GM12878 (cell line): ENCODE results near the gene SNF8. TPM values are rescaled to one million over a fixed set of nuclear protein-coding genes. Genes with fewer than 3 reads are reported as not detected.
A peak's percentile ranks its signal among the peaks of the same experiment; 100 is the strongest.

ENCODE experiments used
- BHLHE40 ChIP-seq, 2 experiments: fragments of 450-650 bp in 1 of 2; IDR thresholded peaks; 2 replicates each; pipeline ENCODE4 v1.6.1; 2011 to 2017; ENCODE audit warnings: low read depth in 2 of 2, borderline replicate concordance in 1 of 2, improper control_type of control experiment in 1 of 2, low read length in 1 of 2, mild to moderate bottlenecking in 1 of 2
- BMI1 ChIP-seq: fragments of 450-650 bp; IDR thresholded peaks from 2 replicates; pipeline ENCODE4 v1.6.1; 2016; ENCODE audit warnings: mild to moderate bottlenecking, moderate library complexity, borderline replicate concordance
- CBX3 ChIP-seq: fragments of 200-600 bp; sonication (generic); IDR thresholded peaks from 2 replicates; pipeline ENCODE4 v1.6.1; 2016; ENCODE audit warnings: low read depth, borderline replicate concordance
- CHD4 ChIP-seq: fragments of 200-600 bp; sonication (generic); IDR thresholded peaks from 2 replicates; pipeline ENCODE4 v1.6.1; 2016; ENCODE audit warnings: mild to moderate bottlenecking
- MXI1 ChIP-seq: fragments of 150-350 bp; IDR thresholded peaks from 2 replicates; pipeline ENCODE4 v1.6.1; 2011; ENCODE audit warnings: low read depth, mild to moderate bottlenecking, inconsistent platforms, low read length, improper control_type of control experiment
- NFYB ChIP-seq: IDR thresholded peaks from 2 replicates; pipeline ENCODE4 v1.6.1; 2011; ENCODE audit warnings: low read depth, mild to moderate bottlenecking, low read length, improper control_type of control experiment, moderate library complexity; ENCODE audit not compliant: insufficient read depth
- NR2C2 ChIP-seq: IDR thresholded peaks from 2 replicates; pipeline ENCODE4 v1.6.1; 2011; ENCODE audit warnings: borderline replicate concordance, low read depth; ENCODE audit not compliant: control insufficient read depth, insufficient read length
- SRF ChIP-seq, 2 experiments: IDR thresholded peaks; 2 replicates each; pipeline ENCODE4 v1.6.1; 2011; ENCODE audit warnings: low read depth in 2 of 2, low read length in 2 of 2, mild to moderate bottlenecking in 1 of 2, moderate library complexity in 1 of 2
- WRNIP1 ChIP-seq: IDR thresholded peaks from 2 replicates; pipeline ENCODE4 v1.6.1; 2011; ENCODE audit warnings: low read depth, low read length, improper control_type of control experiment, borderline replicate concordance
- ZBTB33 ChIP-seq: fragments of 450-650 bp; IDR thresholded peaks from 2 replicates; pipeline ENCODE4 v1.6.1; 2017; ENCODE audit warnings: mild to moderate bottlenecking
- ZBTB4 ChIP-seq: fragments of 450-650 bp; formaldehyde crosslinking; IDR thresholded peaks from 2 replicates; pipeline ENCODE4 v1.4.0; 2022; ENCODE audit warnings: mild to moderate bottlenecking, moderate library complexity
- ZZZ3 ChIP-seq: IDR thresholded peaks from 2 replicates; pipeline ENCODE4 v1.6.1; 2011; ENCODE audit warnings: low read depth; ENCODE audit not compliant: control insufficient read depth, insufficient read length
- polyA plus RNA-seq, 11 experiments: library from polyadenylated mRNA; depleted of rRNA in 4 of 11; unstranded in 6 of 11; stranded (reverse) in 5 of 11; fragments of >200 nt; fragmentation: Nextera tagmentation in 4 of 11; fragmentation: Illumina TruSeq in 1 of 11; extraction: Ambion mirVana in 4 of 11; extraction: Trizol in 1 of 11; gene quantifications; 1 replicate in 1 of 11; 2 replicates in 10 of 11; pipeline versions ENCODE4 v1.2.1 to v1.2.3, GENCODE V29; 2011 to 2016; ENCODE audit warnings: inconsistent platforms in 2 of 11, missing spikeins in 2 of 11, low read depth in 1 of 11
- total RNA-seq, 4 experiments: library from RNA; depleted of rRNA in 3 of 4; stranded (reverse); fragments of >200 nt in 3 of 4; fragmentation: Illumina TruSeq in 1 of 4; extraction: Trizol in 1 of 4; gene quantifications; 2 replicates each; pipeline versions ENCODE4 v1.2.1 to v1.2.3, GENCODE V29; 2013 to 2021
- TF ChIP-seq, protein P1 (sequence below): IDR thresholded peaks from 2 replicates; pipeline ENCODE4 v1.6.1; 2012; ENCODE audit warnings: mild to moderate bottlenecking, low read depth, low read length
- TF ChIP-seq, protein P2 (sequence below): IDR thresholded peaks from 2 replicates; pipeline ENCODE4 v1.6.1; 2012; ENCODE audit warnings: low read depth, low read length, improper control_type of control experiment
- TF ChIP-seq, protein P3 (sequence below), 3 experiments: IDR thresholded peaks in 2 of 3; conservative IDR thresholded peaks in 1 of 3; 2 replicates each; pipeline ENCODE4 v1.5.1; 2011; ENCODE audit warnings: low read depth in 3 of 3, low read length in 3 of 3, mild to moderate bottlenecking in 3 of 3, control low read depth in 2 of 3, moderate library complexity in 2 of 3, inconsistent platforms in 1 of 3, mixed read lengths in 1 of 3; ENCODE audit not compliant: control insufficient read depth in 2 of 3, insufficient read depth in 1 of 3; ENCODE audit errors: extremely low read depth in 1 of 3

The SNF8 gene
- total and polyA plus RNA-seq, 10 of the 15 experiments (the other 5 are each of a cell fraction or from before 2014, with no cell fraction given) = 6.1 to 228 (median 95.6) TPM

- TF ChIP-seq, protein P1, sequence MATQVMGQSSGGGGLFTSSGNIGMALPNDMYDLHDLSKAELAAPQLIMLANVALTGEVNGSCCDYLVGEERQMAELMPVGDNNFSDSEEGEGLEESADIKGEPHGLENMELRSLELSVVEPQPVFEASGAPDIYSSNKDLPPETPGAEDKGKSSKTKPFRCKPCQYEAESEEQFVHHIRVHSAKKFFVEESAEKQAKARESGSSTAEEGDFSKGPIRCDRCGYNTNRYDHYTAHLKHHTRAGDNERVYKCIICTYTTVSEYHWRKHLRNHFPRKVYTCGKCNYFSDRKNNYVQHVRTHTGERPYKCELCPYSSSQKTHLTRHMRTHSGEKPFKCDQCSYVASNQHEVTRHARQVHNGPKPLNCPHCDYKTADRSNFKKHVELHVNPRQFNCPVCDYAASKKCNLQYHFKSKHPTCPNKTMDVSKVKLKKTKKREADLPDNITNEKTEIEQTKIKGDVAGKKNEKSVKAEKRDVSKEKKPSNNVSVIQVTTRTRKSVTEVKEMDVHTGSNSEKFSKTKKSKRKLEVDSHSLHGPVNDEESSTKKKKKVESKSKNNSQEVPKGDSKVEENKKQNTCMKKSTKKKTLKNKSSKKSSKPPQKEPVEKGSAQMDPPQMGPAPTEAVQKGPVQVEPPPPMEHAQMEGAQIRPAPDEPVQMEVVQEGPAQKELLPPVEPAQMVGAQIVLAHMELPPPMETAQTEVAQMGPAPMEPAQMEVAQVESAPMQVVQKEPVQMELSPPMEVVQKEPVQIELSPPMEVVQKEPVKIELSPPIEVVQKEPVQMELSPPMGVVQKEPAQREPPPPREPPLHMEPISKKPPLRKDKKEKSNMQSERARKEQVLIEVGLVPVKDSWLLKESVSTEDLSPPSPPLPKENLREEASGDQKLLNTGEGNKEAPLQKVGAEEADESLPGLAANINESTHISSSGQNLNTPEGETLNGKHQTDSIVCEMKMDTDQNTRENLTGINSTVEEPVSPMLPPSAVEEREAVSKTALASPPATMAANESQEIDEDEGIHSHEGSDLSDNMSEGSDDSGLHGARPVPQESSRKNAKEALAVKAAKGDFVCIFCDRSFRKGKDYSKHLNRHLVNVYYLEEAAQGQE = no peak
- TF ChIP-seq, protein P2, sequence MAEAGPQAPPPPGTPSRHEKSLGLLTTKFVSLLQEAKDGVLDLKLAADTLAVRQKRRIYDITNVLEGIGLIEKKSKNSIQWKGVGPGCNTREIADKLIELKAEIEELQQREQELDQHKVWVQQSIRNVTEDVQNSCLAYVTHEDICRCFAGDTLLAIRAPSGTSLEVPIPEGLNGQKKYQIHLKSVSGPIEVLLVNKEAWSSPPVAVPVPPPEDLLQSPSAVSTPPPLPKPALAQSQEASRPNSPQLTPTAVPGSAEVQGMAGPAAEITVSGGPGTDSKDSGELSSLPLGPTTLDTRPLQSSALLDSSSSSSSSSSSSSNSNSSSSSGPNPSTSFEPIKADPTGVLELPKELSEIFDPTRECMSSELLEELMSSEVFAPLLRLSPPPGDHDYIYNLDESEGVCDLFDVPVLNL = no peak
- no peak for TF ChIP-seq ZBTB33
- TF ChIP-seq MXI1 = peak; percentile 67; the same call in 1 of the 2 replicates
- TF ChIP-seq NR2C2 = no peak
- TF ChIP-seq CBX3 = no peak
- 0 out of 4 replicates have a peak, but pooled peaks of 1 of the 2 experiments have one; percentile 24 for TF ChIP-seq SRF (IDR thresholded peaks at IDR 0.05; ENCODE audit: low read depth in 2 of 2, low read length in 2 of 2)
- TF ChIP-seq WRNIP1 = no peak
- no peak for TF ChIP-seq ZZZ3
- TF ChIP-seq BHLHE40 (IDR thresholded peaks at IDR 0.05; ENCODE audit: borderline replicate concordance in 1 of 2, low read depth in 2 of 2, low read length in 1 of 2) = peak in 1 of 2 experiments; percentile 35; a peak in 1 of 4 replicates
- TF ChIP-seq, protein P3, sequence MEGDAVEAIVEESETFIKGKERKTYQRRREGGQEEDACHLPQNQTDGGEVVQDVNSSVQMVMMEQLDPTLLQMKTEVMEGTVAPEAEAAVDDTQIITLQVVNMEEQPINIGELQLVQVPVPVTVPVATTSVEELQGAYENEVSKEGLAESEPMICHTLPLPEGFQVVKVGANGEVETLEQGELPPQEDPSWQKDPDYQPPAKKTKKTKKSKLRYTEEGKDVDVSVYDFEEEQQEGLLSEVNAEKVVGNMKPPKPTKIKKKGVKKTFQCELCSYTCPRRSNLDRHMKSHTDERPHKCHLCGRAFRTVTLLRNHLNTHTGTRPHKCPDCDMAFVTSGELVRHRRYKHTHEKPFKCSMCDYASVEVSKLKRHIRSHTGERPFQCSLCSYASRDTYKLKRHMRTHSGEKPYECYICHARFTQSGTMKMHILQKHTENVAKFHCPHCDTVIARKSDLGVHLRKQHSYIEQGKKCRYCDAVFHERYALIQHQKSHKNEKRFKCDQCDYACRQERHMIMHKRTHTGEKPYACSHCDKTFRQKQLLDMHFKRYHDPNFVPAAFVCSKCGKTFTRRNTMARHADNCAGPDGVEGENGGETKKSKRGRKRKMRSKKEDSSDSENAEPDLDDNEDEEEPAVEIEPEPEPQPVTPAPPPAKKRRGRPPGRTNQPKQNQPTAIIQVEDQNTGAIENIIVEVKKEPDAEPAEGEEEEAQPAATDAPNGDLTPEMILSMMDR (IDR thresholded peaks at IDR 0.05 in 2 of 3, conservative IDR thresholded peaks at IDR 0.05 in 1 of 3; ENCODE audit: control insufficient read depth in 2 of 3, extremely low read depth in 1 of 3, insufficient read depth in 1 of 3, low read depth in 3 of 3, low read length in 3 of 3) = no peak
- TF ChIP-seq NFYB = no peak
- TF ChIP-seq CHD4 = no peak
- TF ChIP-seq ZBTB4 = no peak
- TF ChIP-seq BMI1 = 0 out of 2 replicates have a peak, but pooled peaks have one; percentile 17
Measured at GRCh38 chr17:48915459-48916282, 29.0 kb downstream of the SNF8 start (continued).
